Activated CD8-positive, alpha-beta T cell treated with anti-CD3 and anti-CD28 coated beads, Interleukin-2, amount 10 ng/mL, durations not matched to agents 7 days and 5 days (primary cell): ENCODE results near the gene NCOA7. TPM values are rescaled to one million over a fixed set of nuclear protein-coding genes. Genes with fewer than 3 reads are reported as not detected.
"Not testable (repeated sequence)": the region's sequence is repeated elsewhere in the genome, so short reads cannot be mapped to it uniquely, and the experiment has no call there.

Experiments used
- ATAC-seq: fragments of 150-1000 bp; cut with Tn5 transposase; one replicate; pipeline ENCODE4 v1.10.0; 2021; ENCODE audit warnings: moderate library complexity
- CTCF ChIA-PET: fragments of 350-600 bp; sonication (Branson Sonifier 250); formaldehyde crosslinking; loops from one replicate; lab custom pipeline; 2021; ENCODE audit warnings: antibody characterized with exemption; lab: Charles Lee
- POLR2A ChIA-PET: fragments of 350-600 bp; sonication (Branson Sonifier 250); formaldehyde crosslinking; loops from one replicate; lab custom pipeline; 2021; ENCODE audit warnings: antibody characterized with exemption; lab: Charles Lee
- DNase-seq: peaks from one replicate; pipeline ENCODE4 v3.0.0-alpha.2; 2020
- H3K27ac Mint-ChIP-seq: one replicate; pipeline ENCODE4 v1.8.0; 2021; ENCODE audit warnings: mild to moderate bottlenecking, mixed read lengths
- H3K27me3 Mint-ChIP-seq: one replicate; pipeline ENCODE4 v1.8.0; 2021; ENCODE audit warnings: low read depth, mixed read lengths
- H3K36me3 Mint-ChIP-seq: one replicate; pipeline ENCODE4 v1.8.0; 2021; ENCODE audit warnings: low read depth, mixed read lengths
- H3K4me1 Mint-ChIP-seq: one replicate; pipeline ENCODE4 v1.8.0; 2021; ENCODE audit warnings: low read depth, mixed read lengths
- H3K4me3 Mint-ChIP-seq: one replicate; pipeline ENCODE4 v1.8.0; 2021; ENCODE audit warnings: mild to moderate bottlenecking, mixed read lengths
- H3K9me3 Mint-ChIP-seq: one replicate; pipeline ENCODE4 v1.8.0; 2022; ENCODE audit warnings: mixed read lengths; ENCODE audit not compliant: insufficient read depth
- total RNA-seq, 2 experiments: library from RNA; stranded (reverse); gene quantifications; one replicate each; pipeline ENCODE4 v1.2.3, GENCODE V29; 2021

Gene NCOA7
- total RNA-seq, 2 experiments from 2014 or later: 27.8 to 31.7 TPM

GRCh38 chr6:125843593-125843992, 52.8 kb downstream of the NCOA7 start:
- peaks cover 3% of the 10 kb centered on the region for H3K36me3 Mint-ChIP-seq
- CTCF ChIA-PET: no interaction called here
- no peak overlapping the region for H3K27ac Mint-ChIP-seq
- H3K9me3 Mint-ChIP-seq: no peaks in the 10 kb centered on the region
- no peak overlapping the region for H3K4me3 Mint-ChIP-seq
- H3K27me3 Mint-ChIP-seq: no peaks in the 10 kb centered on the region
- H3K4me1 Mint-ChIP-seq: no peaks in the 10 kb centered on the region
- DNase-seq: no peak
- POLR2A ChIA-PET: interaction anchor here (1.0 kb wide), 1 partner anchor 9 kb away, joined by 3 read pairs; no protein-coding TSS in a partner anchor
- no peak for ATAC-seq

GRCh38 chr6:125844989-125845388, 54.2 kb downstream of the NCOA7 start:
- H3K4me1 Mint-ChIP-seq: no peaks in the 10 kb centered on the region
- POLR2A ChIA-PET: interaction anchor here (0.5 kb wide), 1 partner anchor 12 kb away, joined by 3 read pairs; no protein-coding TSS in a partner anchor
- CTCF ChIA-PET: interaction anchor here (0.9 to 1.7 kb wide), 2 partner anchors 10 to 111 kb away, joined by 4 to 6 read pairs; partner anchors contain the start of gene HINT3

GRCh38 chr6:125846292-125847024, 55.7 kb downstream of the NCOA7 start:
- Mint-ChIP-seq H3K27me3 (no peaks in the 10 kb centered on the region), H3K4me3 (no peak overlapping the region), H3K4me1 (no peaks in the 10 kb centered on the region), H3K9me3 (no peaks in the 10 kb centered on the region), H3K36me3 (peaks cover 3% of the 10 kb centered on the region), H3K27ac (no peak overlapping the region)
- ChIA-PET POLR2A (no interaction called here), CTCF (interaction anchor here (1.4 to 1.7 kb wide), 2 partner anchors 60 to 110 kb away, joined by 3 to 6 read pairs; partner anchors contain the start of gene HINT3)
- DNase-seq (no peak), ATAC-seq (no peak)

More at GRCh38 chr6:125844989-125845388, 54.2 kb downstream of the NCOA7 start:
- no peak for DNase-seq
- Mint-ChIP-seq H3K36me3 (peaks cover 3% of the 10 kb centered on the region), H3K4me3 (no peak overlapping the region), H3K27me3 (no peaks in the 10 kb centered on the region), H3K9me3 (no peaks in the 10 kb centered on the region), H3K27ac (no peak overlapping the region)
- ATAC-seq: no peak

GRCh38 chr6:125848286-125848685, 57.5 kb downstream of the NCOA7 start:
- DNase-seq, H3K27me3 Mint-ChIP-seq, CTCF ChIA-PET, H3K4me3 Mint-ChIP-seq, H3K4me1 Mint-ChIP-seq, H3K36me3 Mint-ChIP-seq, H3K9me3 Mint-ChIP-seq, ATAC-seq, H3K27ac Mint-ChIP-seq, POLR2A ChIA-PET: not testable (repeated sequence)

- POLR2A ChIA-PET: no interaction called here
- H3K27ac Mint-ChIP-seq: no peak overlapping the region
- H3K9me3 Mint-ChIP-seq: peaks cover 11% of the 10 kb centered on the region
- H3K4me1 Mint-ChIP-seq: no peaks in the 10 kb centered on the region
- DNase-seq (no peak), ATAC-seq (no peak)
- peaks cover 9% of the 10 kb centered on the region for H3K36me3 Mint-ChIP-seq
- no peaks in the 10 kb centered on the region for H3K27me3 Mint-ChIP-seq
- H3K4me3 Mint-ChIP-seq: no peak overlapping the region
- CTCF ChIA-PET: no interaction called here
These were observed 59.6 kb downstream of the NCOA7 start for GRCh38 chr6:125850361-125850760.

GRCh38 chr6:125852587-125852986, 61.8 kb downstream of the NCOA7 start:
- ATAC-seq (no peak), DNase-seq (no peak)
- H3K4me1 Mint-ChIP-seq: no peaks in the 10 kb centered on the region
- peaks cover 13% of the 10 kb centered on the region for H3K36me3 Mint-ChIP-seq
- no peaks in the 10 kb centered on the region for H3K27me3 Mint-ChIP-seq
- CTCF ChIA-PET: interaction anchor here (1.3 kb wide), 1 partner anchor 104 kb away, joined by 6 read pairs; the partner anchor contains the start of gene HINT3
- peaks cover 11% of the 10 kb centered on the region for H3K9me3 Mint-ChIP-seq
- POLR2A ChIA-PET: interaction anchor here (1.0 kb wide), 2 partner anchors 9 to 62 kb away, joined by 3 read pairs; no protein-coding TSS in a partner anchor
- H3K27ac Mint-ChIP-seq: no peak overlapping the region
- no peak overlapping the region for H3K4me3 Mint-ChIP-seq

GRCh38 chr6:125853168-125853567, 62.4 kb downstream of the NCOA7 start:
- Mint-ChIP-seq H3K27ac (no peak overlapping the region), H3K27me3 (no peaks in the 10 kb centered on the region), H3K4me3 (no peak overlapping the region)

GRCh38 chr6:125853756-125854155, 63.0 kb downstream of the NCOA7 start:
- no peaks in the 10 kb centered on the region for H3K4me1 Mint-ChIP-seq

More at GRCh38 chr6:125853168-125853567, 62.4 kb downstream of the NCOA7 start:
- Mint-ChIP-seq H3K4me1 (no peaks in the 10 kb centered on the region), H3K9me3 (peaks cover 11% of the 10 kb centered on the region), H3K36me3 (peaks cover 10% of the 10 kb centered on the region)
- DNase-seq: no peak
- POLR2A ChIA-PET: no interaction called here
- no peak for ATAC-seq
- CTCF ChIA-PET: interaction anchor here (1.3 kb wide), 1 partner anchor 103 kb away, joined by 6 read pairs; the partner anchor contains the start of gene HINT3

GRCh38 chr6:125854355-125854754, 63.6 kb downstream of the NCOA7 start:
- H3K4me1 Mint-ChIP-seq: no peaks in the 10 kb centered on the region
- no peaks in the 10 kb centered on the region for H3K27me3 Mint-ChIP-seq
- ATAC-seq (no peak), DNase-seq (no peak)
- ChIA-PET POLR2A (no interaction called here), CTCF (no interaction called here)
- no peak overlapping the region for H3K4me3 Mint-ChIP-seq
- no peak overlapping the region for H3K27ac Mint-ChIP-seq
- H3K9me3 Mint-ChIP-seq: peaks cover 11% of the 10 kb centered on the region
- peaks cover 10% of the 10 kb centered on the region for H3K36me3 Mint-ChIP-seq

More at GRCh38 chr6:125853756-125854155, 63.0 kb downstream of the NCOA7 start:
- no peak overlapping the region for H3K4me3 Mint-ChIP-seq
- H3K9me3 Mint-ChIP-seq: peaks cover 11% of the 10 kb centered on the region
- DNase-seq: no peak
- ATAC-seq: no peak
- H3K36me3 Mint-ChIP-seq: peaks cover 10% of the 10 kb centered on the region
- CTCF ChIA-PET: no interaction called here
- POLR2A ChIA-PET: no interaction called here
- no peaks in the 10 kb centered on the region for H3K27me3 Mint-ChIP-seq
- no peak overlapping the region for H3K27ac Mint-ChIP-seq

- CTCF ChIA-PET: interaction anchor here (3.1 kb wide), 1 partner anchor 100 kb away, joined by 20 read pairs; the partner anchor contains the start of gene HINT3
- peaks cover 11% of the 10 kb centered on the region for H3K9me3 Mint-ChIP-seq
- peaks cover 10% of the 10 kb centered on the region for H3K36me3 Mint-ChIP-seq
- no peak overlapping the region for H3K4me3 Mint-ChIP-seq
- H3K27ac Mint-ChIP-seq: no peak overlapping the region
- DNase-seq: no peak
- H3K4me1 Mint-ChIP-seq: no peaks in the 10 kb centered on the region
- ATAC-seq: no peak
- POLR2A ChIA-PET: no interaction called here
- H3K27me3 Mint-ChIP-seq: no peaks in the 10 kb centered on the region
These were observed 65.0 kb downstream of the NCOA7 start for GRCh38 chr6:125855783-125856182.

GRCh38 chr6:125857846-125858245, 67.1 kb downstream of the NCOA7 start:
- H3K4me1 Mint-ChIP-seq: no peaks in the 10 kb centered on the region
- H3K4me3 Mint-ChIP-seq: no peak overlapping the region
- CTCF ChIA-PET: interaction anchor here (0.7 to 3.1 kb wide), 9 partner anchors 10 to 124 kb away, joined by 3 to 20 read pairs (median 6); partner anchors contain the start of genes HINT3 and NCOA7
- POLR2A ChIA-PET: no interaction called here
- peaks cover 8% of the 10 kb centered on the region for H3K36me3 Mint-ChIP-seq
- DNase-seq: no peak
- ATAC-seq: no peak
- H3K9me3 Mint-ChIP-seq: peaks cover 6% of the 10 kb centered on the region
- H3K27me3 Mint-ChIP-seq: no peaks in the 10 kb centered on the region
- H3K27ac Mint-ChIP-seq: no peak overlapping the region
